GM21447 (cell line): ENCODE data around the gene ANKUB1.
"Not testable (repeated sequence)": the region's sequence is repeated elsewhere in the genome, so short reads cannot be mapped to it uniquely, and the experiment has no call there.

Experiments
- ATAC-seq: cut with Tn5 transposase; IDR thresholded peaks from one replicate; pipeline ENCODE4 v1.9.1; 2021; ENCODE audit not compliant: unreplicated experiment

ANKUB1 gene

GRCh38 chr3:149792452-149793270 lies at the start of gene ANKUB1:
Gene ANKUB1, minus strand, starts transcription at chr3:149792554. Its CDS starts 188 bp downstream, at chr3:149792366.
- no peak for ATAC-seq

DNA sequence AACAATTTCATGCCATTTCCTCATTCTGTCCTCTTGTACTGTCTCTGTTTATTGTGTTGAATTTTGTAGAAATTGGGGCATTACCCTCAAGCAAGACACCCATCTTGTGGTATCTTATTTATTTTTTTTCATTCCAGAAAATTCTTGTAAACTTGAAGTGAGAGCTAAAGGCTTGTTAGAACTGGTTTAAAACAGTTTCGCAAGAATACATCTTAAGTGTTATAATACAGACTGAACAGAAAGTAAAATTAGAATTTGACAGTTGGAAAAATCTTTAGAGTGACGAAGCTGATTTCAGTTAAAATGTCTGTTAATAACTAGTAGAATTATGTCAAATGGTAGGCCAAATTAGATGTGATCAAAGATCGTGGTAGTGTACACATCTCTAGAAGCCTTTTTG lies 47.5 kb upstream of the ANKUB1 start:
- ATAC-seq = no peak

DNA sequence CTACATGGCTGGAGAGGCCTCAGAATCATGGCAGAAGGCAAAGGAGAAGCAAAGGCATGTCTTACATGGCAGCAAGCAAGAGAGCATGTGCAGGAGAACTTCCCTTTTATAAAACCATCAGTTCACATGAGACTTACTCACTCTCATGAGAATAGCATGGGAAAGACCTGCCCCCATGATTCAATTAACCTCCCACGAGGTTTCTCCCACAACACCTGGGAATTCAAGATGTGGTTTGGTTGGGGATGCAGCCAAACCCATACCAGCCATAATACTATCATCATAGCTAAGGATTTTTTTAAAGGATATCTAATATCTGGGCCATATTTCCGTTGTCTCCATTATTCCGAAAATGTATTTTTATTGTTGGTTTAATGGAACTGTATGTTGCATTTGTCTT lies 47.1 kb upstream of the ANKUB1 start:
- ATAC-seq = not testable (repeated sequence)

GRCh38 chr3:149838491-149838890 lies 46.1 kb upstream of the ANKUB1 start:
- ATAC-seq = not testable (repeated sequence)

DNA sequence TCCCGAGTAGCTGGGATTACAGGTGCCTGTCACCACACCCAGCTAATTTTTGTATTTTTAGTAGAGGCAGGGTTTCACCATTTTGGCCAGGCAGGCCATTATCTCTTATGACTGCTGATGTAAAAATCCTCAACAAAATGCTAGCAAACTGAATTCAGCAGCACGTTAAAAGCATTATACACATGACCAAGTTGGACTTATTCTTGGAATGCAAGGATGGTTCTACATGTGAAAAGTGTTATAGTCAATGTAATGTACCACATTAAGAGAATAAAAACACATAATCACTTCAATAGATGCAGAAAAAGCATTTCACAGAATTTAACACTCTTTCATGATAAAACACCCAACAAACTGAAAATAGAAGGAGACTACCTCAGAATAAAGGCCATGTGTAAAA lies 40.9 kb upstream of the ANKUB1 start:
- no peak for ATAC-seq

DNA sequence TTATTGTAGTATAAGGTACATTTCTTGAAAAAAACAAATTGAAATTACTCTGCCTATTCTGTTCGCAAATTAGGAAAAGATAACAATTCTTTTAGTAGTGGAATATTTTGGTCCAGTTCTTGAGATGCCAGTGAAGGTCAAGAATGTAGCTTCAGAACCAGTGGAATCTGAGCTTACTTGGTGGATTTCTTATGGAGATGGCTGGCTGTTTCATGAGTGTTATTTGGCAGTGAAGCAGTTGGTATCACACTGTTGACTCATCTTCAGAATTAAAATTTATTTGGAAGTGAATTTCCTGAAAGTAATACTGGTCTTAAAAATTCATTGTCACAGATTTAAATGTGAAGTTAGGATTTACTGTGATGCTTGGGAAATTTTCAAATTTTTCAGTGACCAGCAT lies 39.7 kb upstream of the ANKUB1 start:
- no peak for ATAC-seq

DNA sequence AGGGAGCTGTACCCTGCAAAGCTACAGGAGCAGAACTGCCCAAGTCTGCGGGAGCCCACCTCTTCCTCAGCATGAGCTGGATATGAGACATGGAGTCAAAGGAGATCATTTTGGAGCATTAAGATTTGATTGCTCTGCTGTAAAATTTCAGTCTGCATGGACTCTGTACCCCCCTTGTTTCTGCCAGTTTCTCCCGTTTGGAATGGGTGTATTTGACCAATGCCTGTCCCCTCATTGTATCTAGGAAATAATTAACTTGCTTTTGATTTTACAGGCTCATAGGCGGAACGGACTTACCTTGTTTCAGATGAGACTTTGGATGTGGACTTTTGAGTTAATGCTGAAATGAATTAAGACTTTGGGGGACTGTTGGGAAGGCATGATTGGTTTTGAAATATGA lies 39.0 kb upstream of the ANKUB1 start:
- no peak for ATAC-seq

GRCh38 chr3:149830902-149831301 lies 38.5 kb upstream of the ANKUB1 start:
- no peak for ATAC-seq

DNA sequence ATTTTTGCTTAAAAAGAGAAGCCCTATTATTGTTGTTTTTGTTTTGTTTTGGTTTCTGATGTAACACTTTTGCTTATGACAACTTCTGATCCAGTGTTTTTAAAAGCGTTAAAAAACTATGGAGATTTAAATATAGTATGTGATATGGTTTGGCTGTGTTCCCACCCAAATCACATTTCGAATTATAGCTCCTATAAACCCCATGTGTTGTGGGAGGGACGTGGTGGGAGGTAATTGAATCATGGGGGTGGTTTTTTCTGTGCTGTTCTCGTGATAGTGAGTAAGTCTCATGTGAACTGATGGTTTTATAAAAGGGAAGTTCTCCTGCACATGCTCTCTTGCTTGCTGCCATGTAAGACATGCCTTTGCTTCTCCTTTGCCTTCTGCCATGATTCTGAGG lies 37.3 kb upstream of the ANKUB1 start:
- not testable (repeated sequence) for ATAC-seq

GRCh38 chr3:149828390-149828789 lies 36.0 kb upstream of the ANKUB1 start:
- ATAC-seq = no peak

DNA sequence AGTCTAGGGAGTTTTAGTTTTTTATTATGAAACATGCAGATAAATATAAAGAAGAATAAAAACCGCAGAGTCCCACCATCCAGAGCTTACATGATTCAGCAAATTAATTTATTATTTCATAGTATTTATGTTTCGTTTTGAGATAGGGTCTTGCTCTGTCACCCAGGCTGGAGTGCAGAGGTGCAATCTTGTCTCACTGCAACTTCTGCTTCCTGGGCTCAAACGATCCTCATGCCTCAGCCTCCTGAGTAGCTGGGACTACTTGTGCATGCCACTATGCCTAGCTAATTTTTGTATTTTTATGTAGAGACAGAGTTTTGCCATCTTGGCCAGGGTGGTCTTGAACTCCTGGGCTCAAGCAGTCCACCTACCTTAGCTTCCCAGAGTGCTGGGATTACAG lies 34.3 kb upstream of the ANKUB1 start:
- no peak for ATAC-seq

- no peak for ATAC-seq
These were observed 27.8 kb upstream of the ANKUB1 start for GRCh38 chr3:149820183-149820582.

- no peak for ATAC-seq
These were observed 27.1 kb upstream of the ANKUB1 start for GRCh38 chr3:149819432-149819831.

DNA sequence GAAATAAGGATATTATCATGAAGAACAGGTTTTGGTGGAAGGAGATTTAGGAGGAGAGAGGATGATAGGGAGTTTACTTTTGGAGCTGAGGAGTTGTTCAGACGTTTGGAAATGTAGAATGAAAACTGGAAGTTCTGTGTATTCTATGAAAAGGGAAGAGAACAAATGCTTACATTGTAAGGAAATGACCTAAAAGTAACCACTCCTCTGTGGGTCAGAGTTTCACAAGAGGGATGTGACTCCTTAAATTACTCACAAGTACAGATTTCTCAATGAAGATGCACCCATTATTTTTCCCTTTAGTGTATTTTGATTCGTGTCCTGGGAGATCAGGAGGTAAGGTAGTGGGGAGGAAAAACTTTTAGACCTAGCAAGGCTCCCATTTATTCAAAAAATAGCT lies 24.6 kb upstream of the ANKUB1 start:
- ATAC-seq = no peak

GRCh38 chr3:149816311-149816710 lies 24.0 kb upstream of the ANKUB1 start:
- no peak for ATAC-seq

GRCh38 chr3:149815728-149816127 lies 23.4 kb upstream of the ANKUB1 start:
- no peak for ATAC-seq

DNA sequence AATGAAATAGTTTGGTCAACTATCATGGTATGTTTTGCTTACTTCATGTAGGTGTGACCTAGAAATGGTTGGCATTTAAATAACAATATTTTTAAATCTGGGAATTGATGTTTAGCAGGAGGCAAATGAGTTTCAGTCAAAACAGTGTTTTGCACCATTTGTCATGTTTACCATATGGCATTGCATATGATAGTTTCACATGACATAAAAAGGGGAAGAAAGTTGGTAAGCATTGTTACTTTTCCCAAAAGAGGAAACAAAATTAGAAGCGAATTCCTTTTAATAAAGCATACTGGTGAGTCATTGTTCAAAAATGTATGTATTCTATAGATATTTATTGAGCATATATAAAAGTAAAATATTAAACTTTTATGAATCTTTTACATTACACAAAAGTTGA lies 23.0 kb upstream of the ANKUB1 start:
- no peak for ATAC-seq

GRCh38 chr3:149813367-149814281 lies 21.3 kb upstream of the ANKUB1 start:
- ATAC-seq = peak; percentile 23

DNA sequence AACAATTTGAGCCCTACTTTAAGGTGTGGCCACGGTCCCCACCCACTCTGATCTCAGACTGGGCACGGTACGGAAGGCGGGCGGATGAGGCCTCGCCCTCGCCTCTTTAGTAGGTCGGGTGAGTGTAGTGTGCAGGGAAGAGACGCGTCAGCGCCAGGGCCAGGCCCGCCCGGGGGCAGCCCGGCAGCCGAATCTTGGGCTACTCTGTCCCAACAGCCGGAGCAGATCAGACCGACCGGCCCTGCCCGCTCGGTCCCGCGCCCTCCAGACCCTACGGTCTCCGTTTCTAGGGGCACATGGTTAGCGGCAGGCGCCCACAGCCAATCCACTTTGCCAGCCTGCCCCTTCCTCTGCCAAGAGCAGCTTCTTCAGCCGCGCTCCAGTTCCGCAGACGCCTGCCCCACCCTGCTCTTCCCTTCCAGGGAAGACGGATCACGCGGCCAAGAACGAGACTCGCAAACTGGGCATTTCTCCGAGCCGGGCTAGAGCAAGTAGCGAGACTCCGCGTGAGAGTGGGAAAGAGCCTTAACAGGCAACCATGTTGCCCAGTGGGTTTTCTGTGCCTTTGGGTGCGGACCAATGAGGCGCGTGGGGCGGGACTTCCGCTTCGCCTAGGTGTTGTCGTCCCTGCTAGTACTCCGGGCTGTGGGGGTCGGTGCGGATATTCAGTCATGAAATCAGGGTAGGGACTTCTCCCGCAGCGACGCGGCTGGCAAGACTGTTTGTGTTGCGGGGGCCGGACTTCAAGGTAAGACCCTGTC lies 20.4 kb upstream of the ANKUB1 start, which contains the start of gene RNF13:
Gene RNF13, plus strand, starts transcription at position 610 of the 761 bp plus-strand sequence. CDS start 32,812 bp downstream, outside the sequence.
- peak; percentile 92 for ATAC-seq

DNA sequence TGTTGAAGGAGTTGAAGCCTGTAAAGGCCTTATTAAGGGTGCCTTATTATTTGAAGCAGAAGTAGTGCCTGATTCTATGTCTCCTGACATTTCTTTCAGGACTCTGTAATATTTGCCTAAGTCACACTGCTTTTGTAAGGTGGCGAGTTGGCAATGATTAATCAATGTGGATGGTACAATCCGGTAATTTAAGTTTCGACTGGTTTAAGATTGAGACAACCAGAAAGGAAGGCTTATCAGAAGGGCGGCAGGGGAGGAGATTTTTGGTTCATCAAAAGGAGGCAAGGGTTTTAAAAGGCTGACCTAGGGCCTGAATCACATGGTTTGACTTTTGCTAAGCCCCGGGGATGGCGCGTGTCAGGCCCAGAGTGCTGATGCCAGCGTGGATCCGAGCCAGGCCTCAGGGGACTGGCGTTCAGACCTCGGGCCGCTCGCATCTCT lies 19.8 kb upstream of the ANKUB1 start:
- ATAC-seq = no peak

DNA sequence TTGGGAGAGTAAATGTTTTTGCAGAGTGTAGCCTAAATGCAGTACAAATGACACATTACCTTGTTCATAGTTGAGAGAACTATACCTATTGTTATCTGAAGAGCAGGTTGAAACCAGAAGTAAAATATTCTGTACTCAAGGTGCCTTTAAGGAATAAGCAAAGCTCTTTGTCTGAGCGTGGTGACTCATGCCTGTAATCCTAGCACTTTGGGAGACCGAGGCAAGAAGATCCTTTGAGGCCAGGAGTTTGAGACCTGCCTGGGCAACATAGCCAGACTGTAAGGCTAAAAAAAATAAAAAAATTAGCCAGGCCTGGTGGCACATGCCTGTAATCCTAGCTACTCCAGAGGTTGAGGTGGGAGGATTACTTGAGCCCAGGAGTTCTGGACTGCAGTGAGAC lies 18.5 kb upstream of the ANKUB1 start:
- no peak for ATAC-seq
